Calu3 (cell line): ENCODE measurements around the gene PDCD6IP. TPM values are rescaled to one million over a fixed set of nuclear protein-coding genes. Genes with fewer than 3 reads are reported as not detected.
A peak's percentile ranks its signal among the peaks of the same experiment; 100 is the strongest.

Source experiments
- Bru-seq: library from RNA; stranded (reverse); fragments of 400-500 nt; gene quantifications from one replicate; lab custom pipeline; 2021; lab: Mats Ljungman, UMichigan
- BruChase-seq, 2 experiments: library from RNA; stranded (reverse); fragments of 400-500 nt; gene quantifications; one replicate each; lab custom pipeline; 2021; lab: Mats Ljungman, UMichigan
- BruUV-seq: library from RNA; stranded (reverse); fragments of 400-500 nt; replicated peaks from 2 replicates; lab custom pipeline; 2021; lab: Mats Ljungman, UMichigan
- CTCF ChIA-PET: fragments of 300-600 bp; sonication (Branson Sonifier 250); formaldehyde crosslinking; loops from one replicate; lab custom pipeline; 2022; ENCODE audit warnings: antibody characterized with exemption; lab: Charles Lee
- DNase-seq: peaks from one replicate; pipeline ENCODE4 v3.0.0; 2022
- H3K27ac Mint-ChIP-seq: one replicate; pipeline ENCODE4 v1.8.0; 2022; ENCODE audit warnings: mixed read lengths; ENCODE audit not compliant: unreplicated experiment
- H3K27me3 Mint-ChIP-seq: one replicate; pipeline ENCODE4 v1.8.0; 2022; ENCODE audit warnings: mixed read lengths; ENCODE audit not compliant: unreplicated experiment
- H3K36me3 Mint-ChIP-seq: one replicate; pipeline ENCODE4 v1.8.0; 2022; ENCODE audit warnings: mild to moderate bottlenecking, moderate library complexity, mixed read lengths; ENCODE audit not compliant: insufficient read depth, unreplicated experiment
- H3K4me1 Mint-ChIP-seq: one replicate; pipeline ENCODE4 v1.8.0; 2022; ENCODE audit warnings: mild to moderate bottlenecking, low read depth, mixed read lengths; ENCODE audit not compliant: unreplicated experiment
- H3K4me3 Mint-ChIP-seq: one replicate; pipeline ENCODE4 v1.8.0; 2022; ENCODE audit warnings: mild to moderate bottlenecking, low read depth, moderate library complexity, mixed read lengths; ENCODE audit not compliant: unreplicated experiment
- H3K9me3 Mint-ChIP-seq: one replicate; pipeline ENCODE4 v1.8.0; 2022; ENCODE audit warnings: low read depth, mixed read lengths; ENCODE audit not compliant: unreplicated experiment
- CTCF ChIP-seq: fragments of 200-600 bp; IDR thresholded peaks from one replicate; pipeline ENCODE4 v1.8.0; 2022; ENCODE audit warnings: antibody characterized with exemption; ENCODE audit not compliant: unreplicated experiment
- intact Hi-C: fragments of 100-400 bp; cut with micrococcal nuclease; formaldehyde crosslinking; loops from one replicate; pipeline ENCODE4 v1.10.0; 2022; ENCODE audit not compliant: unreplicated experiment
- long read RNA-seq: library from polyadenylated mRNA; stranded (forward); transcript quantifications from one replicate; pipeline ENCODE4 v2.0.0, GENCODE V29; 2022
- total RNA-seq: library from RNA; stranded (reverse); gene quantifications from 2 replicates; pipeline ENCODE4 v1.2.3, GENCODE V29; 2022

PDCD6IP gene, protein sequence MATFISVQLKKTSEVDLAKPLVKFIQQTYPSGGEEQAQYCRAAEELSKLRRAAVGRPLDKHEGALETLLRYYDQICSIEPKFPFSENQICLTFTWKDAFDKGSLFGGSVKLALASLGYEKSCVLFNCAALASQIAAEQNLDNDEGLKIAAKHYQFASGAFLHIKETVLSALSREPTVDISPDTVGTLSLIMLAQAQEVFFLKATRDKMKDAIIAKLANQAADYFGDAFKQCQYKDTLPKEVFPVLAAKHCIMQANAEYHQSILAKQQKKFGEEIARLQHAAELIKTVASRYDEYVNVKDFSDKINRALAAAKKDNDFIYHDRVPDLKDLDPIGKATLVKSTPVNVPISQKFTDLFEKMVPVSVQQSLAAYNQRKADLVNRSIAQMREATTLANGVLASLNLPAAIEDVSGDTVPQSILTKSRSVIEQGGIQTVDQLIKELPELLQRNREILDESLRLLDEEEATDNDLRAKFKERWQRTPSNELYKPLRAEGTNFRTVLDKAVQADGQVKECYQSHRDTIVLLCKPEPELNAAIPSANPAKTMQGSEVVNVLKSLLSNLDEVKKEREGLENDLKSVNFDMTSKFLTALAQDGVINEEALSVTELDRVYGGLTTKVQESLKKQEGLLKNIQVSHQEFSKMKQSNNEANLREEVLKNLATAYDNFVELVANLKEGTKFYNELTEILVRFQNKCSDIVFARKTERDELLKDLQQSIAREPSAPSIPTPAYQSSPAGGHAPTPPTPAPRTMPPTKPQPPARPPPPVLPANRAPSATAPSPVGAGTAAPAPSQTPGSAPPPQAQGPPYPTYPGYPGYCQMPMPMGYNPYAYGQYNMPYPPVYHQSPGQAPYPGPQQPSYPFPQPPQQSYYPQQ
- total RNA-seq (172 and 213 TPM in 2 replicates), Bru-seq, nascent RNA (percentile 91 among the genes with signal in this experiment), BruChase-seq, experiment 1, labeled RNA remaining after a 6-hour chase (percentile 90 among the genes with signal in this experiment), BruChase-seq, experiment 2, labeled RNA remaining after a 2-hour chase (percentile 81 among the genes with signal in this experiment)
- long read RNA-seq, full-length matches to known transcripts = 106 of 263 reads
- long read RNA-seq, partial matches to known transcripts = 5 of 263 reads
- long read RNA-seq, other reads (novel, unspliced or antisense) = 152 of 263 reads

- peaks cover 7% of the 10 kb centered on the region for H3K9me3 Mint-ChIP-seq
Observed at GRCh38 chr3:33798418-33799201, at the start of gene PDCD6IP. PDCD6IP (plus strand) TSS chr3:33798630; CDS start chr3:33798729, 99 bp downstream.

DNA sequence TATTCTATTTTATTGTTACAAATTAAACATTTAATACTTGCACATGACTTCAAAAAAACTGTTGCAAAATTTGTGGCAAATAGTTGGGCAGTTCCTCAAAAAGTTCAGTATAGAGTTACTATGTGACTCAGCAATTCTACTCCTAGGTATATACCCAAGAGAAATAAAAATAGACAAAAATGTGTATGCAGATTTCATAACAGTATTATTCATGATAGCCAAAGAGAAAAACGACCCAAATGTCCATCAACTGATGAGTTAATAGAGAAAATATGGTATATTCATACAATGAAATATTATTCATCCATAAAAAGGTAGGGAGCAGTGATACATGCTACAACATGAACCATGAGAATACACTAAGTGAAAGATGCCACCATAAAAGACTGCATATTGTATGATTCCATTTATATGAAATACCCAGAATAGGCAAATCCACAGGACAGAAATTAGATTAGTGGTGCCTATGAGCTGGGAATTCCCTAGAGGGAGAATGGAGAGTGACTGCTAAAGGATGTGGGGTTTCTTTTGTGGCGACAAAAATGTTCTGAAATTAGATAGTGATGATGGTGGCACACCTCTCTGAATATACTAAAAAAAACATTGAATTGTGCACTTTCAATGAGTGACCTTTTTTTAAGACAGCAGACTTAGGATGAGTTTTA, 48.8 kb upstream of the PDCD6IP start:
- intact Hi-C loops = no loop called here
- CTCF ChIA-PET = interaction anchor here (0.7 kb wide), 1 partner anchor 194 kb away, joined by 6 read pairs; no protein-coding TSS in a partner anchor
- Mint-ChIP-seq H3K27ac (no peak overlapping the region), H3K9me3 (peaks cover 3% of the 10 kb centered on the region), H3K4me1 (no peaks in the 10 kb centered on the region), H3K4me3 (no peak overlapping the region), H3K36me3 (no peaks in the 10 kb centered on the region), H3K27me3 (no peaks in the 10 kb centered on the region)
- TF ChIP-seq CTCF = no peak
- no peak for DNase-seq
- no TSS peak for BruUV-seq

More at GRCh38 chr3:33798418-33799201, at the start of gene PDCD6IP:
- TSS peak; percentile 36 for BruUV-seq
- H3K36me3 Mint-ChIP-seq = peaks cover 37% of the 10 kb centered on the region
- H3K27me3 Mint-ChIP-seq = no peaks in the 10 kb centered on the region
- H3K27ac Mint-ChIP-seq = peak within 1 kb of the TSS; percentile 94
- peaks cover 36% of the 10 kb centered on the region for H3K4me1 Mint-ChIP-seq
- CTCF ChIA-PET = interaction anchor here (0.7 to 1.3 kb wide), 3 partner anchors 11 to 22 kb away, joined by 3 to 6 read pairs (median 4); no protein-coding TSS in a partner anchor
- DNase-seq = peak; percentile 93
- intact Hi-C loops = no loop called here
- no peak for TF ChIP-seq CTCF
- H3K4me3 Mint-ChIP-seq = peak within 1 kb of the TSS; percentile 99

DNA sequence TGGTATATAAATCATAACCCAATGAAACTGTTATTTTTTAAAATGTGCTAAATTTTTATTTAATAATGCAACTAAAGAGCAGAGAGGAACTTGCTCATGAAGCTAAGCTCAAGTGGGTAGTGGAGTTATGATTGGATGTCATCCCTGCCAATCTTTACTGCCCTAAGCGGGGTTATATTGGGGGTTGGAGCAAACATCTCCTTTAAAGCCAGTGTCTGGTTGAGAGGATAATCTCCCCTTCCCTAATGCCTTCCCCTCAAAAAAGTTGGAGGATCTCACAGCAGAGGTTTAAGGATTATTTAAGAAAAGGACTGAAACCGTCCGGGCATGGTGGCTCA, 48.2 kb upstream of the PDCD6IP start:
- Mint-ChIP-seq H3K9me3 (peaks cover 6% of the 10 kb centered on the region), H3K27ac (no peak overlapping the region), H3K4me1 (no peaks in the 10 kb centered on the region), H3K36me3 (no peaks in the 10 kb centered on the region), H3K27me3 (no peaks in the 10 kb centered on the region), H3K4me3 (no peak overlapping the region)
- no peak for DNase-seq
- CTCF ChIA-PET = interaction anchor here (0.7 kb wide), 2 partner anchors 115 to 195 kb away, joined by 4 to 6 read pairs; no protein-coding TSS in a partner anchor
- TF ChIP-seq CTCF = no peak
- intact Hi-C loops = no loop called here
- BruUV-seq = no TSS peak
